ENCODE measurements around the gene PPP2R2C. TPM values are rescaled to one million over a fixed set of nuclear protein-coding genes. Genes with fewer than 3 reads are reported as not detected.

Gene PPP2R2C
- polyA plus RNA-seq, 1 donor (not counting 4 experiments of a cell fraction or from before 2014, with no cell fraction given) = 12.3 TPM

DNA sequence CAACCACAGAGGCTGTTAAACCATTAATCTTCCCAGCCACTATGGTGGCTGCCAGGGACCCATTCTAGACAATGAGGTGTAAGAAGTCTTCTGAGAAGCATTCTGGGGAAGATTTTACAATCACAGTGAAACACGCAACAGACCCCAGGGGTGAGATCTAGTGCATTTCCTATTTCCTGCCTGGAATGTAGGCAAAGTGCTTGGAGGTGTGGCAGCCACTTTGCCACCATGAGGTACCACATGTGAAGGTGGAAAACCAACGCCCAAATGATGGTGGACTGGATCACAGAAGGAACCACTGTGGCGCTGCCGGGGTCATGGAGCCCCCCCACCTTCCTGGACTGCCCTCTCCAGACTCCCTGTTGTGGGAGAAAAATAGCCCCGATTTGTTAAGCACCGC is 140.9 kb downstream of the PPP2R2C start:
- no peak overlapping the region for H2AFZ ChIP-seq (ENCODE audit: control insufficient read depth, low read length)
- FAIRE-seq (no peak), DNase-seq (ENCODE audit: low read depth, low spot score) (no peak)
- no peaks in the 10 kb centered on the region for H3K27me3 ChIP-seq (ENCODE audit: control insufficient read depth, extremely low read depth, insufficient read depth, low read length)
- no peak for TF ChIP-seq EZH2 (IDR thresholded peaks at IDR 0.05; ENCODE audit: low read length)
- TF ChIP-seq, protein P1, sequence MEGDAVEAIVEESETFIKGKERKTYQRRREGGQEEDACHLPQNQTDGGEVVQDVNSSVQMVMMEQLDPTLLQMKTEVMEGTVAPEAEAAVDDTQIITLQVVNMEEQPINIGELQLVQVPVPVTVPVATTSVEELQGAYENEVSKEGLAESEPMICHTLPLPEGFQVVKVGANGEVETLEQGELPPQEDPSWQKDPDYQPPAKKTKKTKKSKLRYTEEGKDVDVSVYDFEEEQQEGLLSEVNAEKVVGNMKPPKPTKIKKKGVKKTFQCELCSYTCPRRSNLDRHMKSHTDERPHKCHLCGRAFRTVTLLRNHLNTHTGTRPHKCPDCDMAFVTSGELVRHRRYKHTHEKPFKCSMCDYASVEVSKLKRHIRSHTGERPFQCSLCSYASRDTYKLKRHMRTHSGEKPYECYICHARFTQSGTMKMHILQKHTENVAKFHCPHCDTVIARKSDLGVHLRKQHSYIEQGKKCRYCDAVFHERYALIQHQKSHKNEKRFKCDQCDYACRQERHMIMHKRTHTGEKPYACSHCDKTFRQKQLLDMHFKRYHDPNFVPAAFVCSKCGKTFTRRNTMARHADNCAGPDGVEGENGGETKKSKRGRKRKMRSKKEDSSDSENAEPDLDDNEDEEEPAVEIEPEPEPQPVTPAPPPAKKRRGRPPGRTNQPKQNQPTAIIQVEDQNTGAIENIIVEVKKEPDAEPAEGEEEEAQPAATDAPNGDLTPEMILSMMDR (optimal IDR thresholded peaks at IDR 0.05 in 1 of 3, IDR thresholded peaks at IDR 0.05 in 1 of 3, conservative IDR thresholded peaks at IDR 0.05 in 1 of 3; ENCODE audit: extremely low read depth in 1 of 3, insufficient read depth in 2 of 3, low read length in 3 of 3) = no peak
- H3K9ac ChIP-seq (ENCODE audit: control insufficient read depth, extremely low read depth, insufficient read depth, low read length) = no peak overlapping the region
- H3K4me3 ChIP-seq (ENCODE audit: control insufficient read depth in 2 of 3, extremely low read depth in 1 of 3, insufficient read depth in 2 of 3, low read depth in 1 of 3, low read length in 3 of 3) = no peak overlapping the region
- no peaks in the 10 kb centered on the region for H4K20me1 ChIP-seq (ENCODE audit: control insufficient read depth, extremely low read depth, insufficient read depth, low read length)
- no peaks in the 10 kb centered on the region for H3K79me2 ChIP-seq (ENCODE audit: control insufficient read depth, insufficient read depth, low read length)
- dilution Hi-C loops (cut with MboI; ENCODE audit: extremely low pct_ligation_motif_present, low sequenced_read_pairs) = no loop called here
- H3K4me1 ChIP-seq (ENCODE audit: control insufficient read depth, extremely low read depth, insufficient read depth, low read length) = peaks cover 4% of the 10 kb centered on the region
- H3K9me1 ChIP-seq (ENCODE audit: control insufficient read depth, extremely low read depth, insufficient read depth, low read length) = no peaks in the 10 kb centered on the region
- no peaks in the 10 kb centered on the region for H3K9me3 ChIP-seq (ENCODE audit: control insufficient read depth, low read depth, low read length)
- peaks cover 0 to 4% of the 10 kb centered on the region in 2 experiments for H3K36me3 ChIP-seq (ENCODE audit: control insufficient read depth in 2 of 2, extremely low read depth in 1 of 2, insufficient read depth in 2 of 2, low read length in 2 of 2)
- H3K4me2 ChIP-seq (ENCODE audit: control insufficient read depth, extremely low read depth, insufficient read depth, low read depth, low read length) = no peak overlapping the region
- no peak overlapping the region for H3K27ac ChIP-seq (ENCODE audit: control insufficient read depth, insufficient read depth, low read length)

DNA sequence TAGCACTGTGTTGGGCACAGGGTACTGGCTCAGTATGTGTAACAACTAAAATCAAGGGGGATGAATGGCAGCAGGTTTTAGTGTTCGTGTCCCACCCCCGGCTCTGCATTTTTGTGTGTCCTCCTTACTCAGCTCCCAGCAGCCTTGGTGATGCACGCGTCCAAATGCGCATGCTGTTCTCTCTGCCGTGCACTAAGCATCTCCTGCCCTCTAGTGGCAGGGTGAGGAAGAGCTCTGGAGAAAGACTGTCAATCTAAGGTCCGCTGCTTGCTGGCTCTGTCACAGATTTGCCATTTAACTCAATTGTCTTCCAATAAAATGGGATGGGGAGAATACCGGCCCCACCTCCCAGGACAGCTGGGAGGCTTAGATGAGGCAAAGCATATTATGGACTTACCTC is 141.4 kb downstream of the PPP2R2C start:
- H2AFZ ChIP-seq (ENCODE audit: control insufficient read depth, low read length) = no peak overlapping the region
- dilution Hi-C loops (cut with MboI; ENCODE audit: extremely low pct_ligation_motif_present, low sequenced_read_pairs) = no loop called here
- H3K4me2 ChIP-seq (ENCODE audit: control insufficient read depth, extremely low read depth, insufficient read depth, low read depth, low read length) = no peak overlapping the region
- no peaks in the 10 kb centered on the region for H3K9me1 ChIP-seq (ENCODE audit: control insufficient read depth, extremely low read depth, insufficient read depth, low read length)
- peaks cover 0 to 4% of the 10 kb centered on the region in 2 experiments for H3K36me3 ChIP-seq (ENCODE audit: control insufficient read depth in 2 of 2, extremely low read depth in 1 of 2, insufficient read depth in 2 of 2, low read length in 2 of 2)
- no peaks in the 10 kb centered on the region for H3K9me3 ChIP-seq (ENCODE audit: control insufficient read depth, low read depth, low read length)
- H3K4me3 ChIP-seq (ENCODE audit: control insufficient read depth in 2 of 3, extremely low read depth in 1 of 3, insufficient read depth in 2 of 3, low read depth in 1 of 3, low read length in 3 of 3) = no peak overlapping the region
- H3K27ac ChIP-seq (ENCODE audit: control insufficient read depth, insufficient read depth, low read length) = no peak overlapping the region
- no peaks in the 10 kb centered on the region for H3K27me3 ChIP-seq (ENCODE audit: control insufficient read depth, extremely low read depth, insufficient read depth, low read length)
- H4K20me1 ChIP-seq (ENCODE audit: control insufficient read depth, extremely low read depth, insufficient read depth, low read length) = no peaks in the 10 kb centered on the region
- FAIRE-seq (no peak), DNase-seq (ENCODE audit: low read depth, low spot score) (no peak)
- H3K9ac ChIP-seq (ENCODE audit: control insufficient read depth, extremely low read depth, insufficient read depth, low read length) = no peak overlapping the region
- no peaks in the 10 kb centered on the region for H3K79me2 ChIP-seq (ENCODE audit: control insufficient read depth, insufficient read depth, low read length)
- no peak for TF ChIP-seq EZH2 (IDR thresholded peaks at IDR 0.05; ENCODE audit: low read length)
- TF ChIP-seq, protein P1 (optimal IDR thresholded peaks at IDR 0.05 in 1 of 3, IDR thresholded peaks at IDR 0.05 in 1 of 3, conservative IDR thresholded peaks at IDR 0.05 in 1 of 3; ENCODE audit: extremely low read depth in 1 of 3, insufficient read depth in 2 of 3, low read length in 3 of 3) = peak in 2 of 3 experiments; percentile 79 to 81
- peaks cover 4% of the 10 kb centered on the region for H3K4me1 ChIP-seq (ENCODE audit: control insufficient read depth, extremely low read depth, insufficient read depth, low read length)
